Keratinocyte (primary cell): ENCODE results near the gene FOXP3.

Source experiments
- CTCF ChIP-seq, 3 experiments: IDR thresholded peaks in 1 of 3; conservative IDR thresholded peaks in 1 of 3; optimal IDR thresholded peaks in 1 of 3; 2 replicates in 2 of 3; 3 replicates in 1 of 3; pipeline versions ENCODE3 to v1.5.1; 2011; ENCODE audit warnings: low read length in 3 of 3, mild to moderate bottlenecking in 3 of 3, moderate library complexity in 2 of 3, control low read depth in 1 of 3, inconsistent platforms in 1 of 3; ENCODE audit not compliant: insufficient read depth in 2 of 3; ENCODE audit errors: extremely low read depth in 1 of 3
- EZH2 ChIP-seq: IDR thresholded peaks from one replicate; pipeline ENCODE4 v1.6.1; 2012; ENCODE audit warnings: inconsistent platforms, mild to moderate bottlenecking, low read length, moderate library complexity

DNA sequence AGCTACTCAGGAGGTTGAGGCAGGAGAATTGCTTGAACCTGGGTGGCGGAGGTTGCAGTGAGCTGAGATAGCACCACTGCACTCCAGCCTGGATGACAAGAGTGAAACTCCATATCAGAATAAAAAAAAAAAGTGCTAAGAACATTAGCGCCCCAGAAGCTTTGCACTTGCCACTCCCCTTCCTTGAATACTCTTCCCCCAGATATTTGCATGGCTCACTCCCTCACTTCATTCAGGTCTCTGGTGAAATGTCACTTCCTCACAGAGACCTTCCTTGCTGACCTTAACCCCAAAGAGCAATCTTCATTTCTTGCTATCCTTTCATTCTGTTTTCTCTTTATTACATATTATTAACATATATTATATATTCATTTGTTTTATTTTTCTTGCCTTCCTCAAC lies 42.6 kb downstream of the FOXP3 start:
- TF ChIP-seq CTCF (optimal IDR thresholded peaks at IDR 0.05 in 1 of 3, IDR thresholded peaks at IDR 0.05 in 1 of 3, conservative IDR thresholded peaks at IDR 0.05 in 1 of 3; ENCODE audit: extremely low read depth in 1 of 3, insufficient read depth in 2 of 3, low read length in 3 of 3): no peak
- no peak for TF ChIP-seq EZH2
